Body of pancreas (tissue), 4 donors: ENCODE results near the gene ATG7. TPM values are rescaled to one million over a fixed set of nuclear protein-coding genes. Genes with fewer than 3 reads are reported as not detected.

ENCODE experiments used
- ATAC-seq: fragments of 150-250 bp; one replicate; pipeline ENCODE4 v1.9.1; 2016
- DNase-seq, 4 donors: peaks; one replicate each; pipeline ENCODE4 v3.0.0-alpha.2; 2019
- H3K27ac ChIP-seq, 4 donors: fragments of 200-600 bp; sonication (generic); 1 replicate in 3 of 4; 2 replicates in 1 of 4; pipeline versions ENCODE4 v1.5.1 to v1.6.1; 2016 to 2019; ENCODE audit warnings: mild to moderate bottlenecking in 1 of 4, mixed read lengths in 1 of 4, moderate library complexity in 1 of 4
- H3K27me3 ChIP-seq, 2 donors: fragments of 200-600 bp; sonication (generic); one replicate each; pipeline ENCODE4 v1.6.0; 2016; ENCODE audit warnings: mild to moderate bottlenecking in 1 of 2
- H3K36me3 ChIP-seq, 2 donors: fragments of 200-600 bp; sonication (generic); replicated peaks in 1 of 2; 2 replicates each; pipeline ENCODE4 v1.5.1; 2016; ENCODE audit warnings: low read depth in 2 of 2; ENCODE audit not compliant: insufficient read depth in 1 of 2
- H3K4me1 ChIP-seq: fragments of 200-600 bp; sonication (generic); one replicate; pipeline ENCODE4 v1.6.0; 2016
- H3K4me3 ChIP-seq, 2 donors: fragments of 200-600 bp; sonication (generic); 1 replicate in 1 of 2; 2 replicates in 1 of 2; pipeline ENCODE4 v1.5.1; 2016 to 2019
- H3K9me3 ChIP-seq, 3 donors: fragments of 200-600 bp; sonication (generic); 1 replicate in 2 of 3; 2 replicates in 1 of 3; pipeline ENCODE4 v1.5.1; 2016
- POLR2A ChIP-seq, 3 donors: fragments of 450-650 bp; IDR thresholded peaks; one replicate each; pipeline ENCODE4 v1.6.1; 2016; ENCODE audit warnings: antibody characterized with exemption in 3 of 3, mild to moderate bottlenecking in 2 of 3
- WGBS, 2 donors: methylation state at CpG; one replicate each; pipeline ENCODE4 v1.1.5; 2017; 5-methylcytosine and 5-hydroxymethylcytosine counted together
- intact Hi-C: fragments of 100-400 bp; cut with DNase I; formaldehyde crosslinking; loops from one replicate; pipeline ENCODE4 v1.15.1; 2023
- total RNA-seq, 2 donors: library from RNA; depleted of rRNA; stranded (reverse); fragments of >200 nt; gene quantifications; one replicate each; pipeline ENCODE4 v1.1.0, GENCODE V29; 2016
- TF ChIP-seq, protein P1 (sequence below), 7 experiments: fragments of 450-650 bp in 4 of 7; fragments of 200-600 bp in 3 of 7; sonication (generic) in 3 of 7; IDR thresholded peaks; one replicate each; pipeline ENCODE4 v1.5.1; 2016 to 2019; ENCODE audit warnings: antibody characterized with exemption in 7 of 7

ATG7 gene
- total RNA-seq, 2 donors from 2014 or later, result 40.5 to 43.6 TPM

DNA sequence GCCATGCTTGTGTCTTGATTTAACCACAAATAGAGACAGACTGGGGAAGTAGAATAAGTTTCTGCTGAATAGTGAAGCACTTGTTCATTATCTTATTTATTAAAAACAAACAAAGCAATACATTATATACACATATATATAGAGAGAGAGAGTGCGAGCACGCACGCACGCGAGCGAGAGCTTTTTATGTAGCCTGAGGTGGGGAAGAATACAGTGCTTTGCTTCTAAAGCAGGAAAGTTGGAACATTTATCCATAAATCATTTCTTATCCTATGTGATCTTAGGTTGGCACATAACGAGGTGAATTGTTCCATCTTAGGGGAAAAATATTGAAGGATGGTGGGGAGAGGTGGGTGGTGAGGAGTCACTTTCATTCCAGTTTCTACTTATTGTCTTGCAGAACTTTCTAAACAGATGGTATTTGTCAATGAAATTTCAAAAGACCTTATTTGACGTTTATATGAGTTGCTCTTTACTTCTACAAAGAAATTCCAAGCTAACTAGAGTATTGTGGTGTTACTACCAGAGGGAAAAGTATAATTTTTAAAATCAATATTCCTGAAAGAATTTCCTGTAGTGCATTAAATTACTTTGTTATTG, 110.0 kb downstream of the ATG7 start:
- Histone ChIP-seq H3K27me3 (no peaks in the 10 kb centered on the region), H3K4me1 (peaks cover 48% of the 10 kb centered on the region), H3K36me3 (no peaks in the 10 kb centered on the region), H3K27ac (peak overlapping the region in 3 of 4 donors; percentile 13 to 78 (median 25)), H3K9me3 (no peaks in the 10 kb centered on the region), H3K4me3 (no peak overlapping the region)
- 57 to 61% methylated on average over 8 of the region's 8 CpGs for WGBS, 2 donors
- ATAC-seq (no peak), DNase-seq (no peak)
- intact Hi-C loops, result loop anchor here (5.0 kb wide), 1 partner anchor 270 kb away; no protein-coding TSS in a partner anchor
- TF ChIP-seq, protein P1, sequence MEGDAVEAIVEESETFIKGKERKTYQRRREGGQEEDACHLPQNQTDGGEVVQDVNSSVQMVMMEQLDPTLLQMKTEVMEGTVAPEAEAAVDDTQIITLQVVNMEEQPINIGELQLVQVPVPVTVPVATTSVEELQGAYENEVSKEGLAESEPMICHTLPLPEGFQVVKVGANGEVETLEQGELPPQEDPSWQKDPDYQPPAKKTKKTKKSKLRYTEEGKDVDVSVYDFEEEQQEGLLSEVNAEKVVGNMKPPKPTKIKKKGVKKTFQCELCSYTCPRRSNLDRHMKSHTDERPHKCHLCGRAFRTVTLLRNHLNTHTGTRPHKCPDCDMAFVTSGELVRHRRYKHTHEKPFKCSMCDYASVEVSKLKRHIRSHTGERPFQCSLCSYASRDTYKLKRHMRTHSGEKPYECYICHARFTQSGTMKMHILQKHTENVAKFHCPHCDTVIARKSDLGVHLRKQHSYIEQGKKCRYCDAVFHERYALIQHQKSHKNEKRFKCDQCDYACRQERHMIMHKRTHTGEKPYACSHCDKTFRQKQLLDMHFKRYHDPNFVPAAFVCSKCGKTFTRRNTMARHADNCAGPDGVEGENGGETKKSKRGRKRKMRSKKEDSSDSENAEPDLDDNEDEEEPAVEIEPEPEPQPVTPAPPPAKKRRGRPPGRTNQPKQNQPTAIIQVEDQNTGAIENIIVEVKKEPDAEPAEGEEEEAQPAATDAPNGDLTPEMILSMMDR (IDR thresholded peaks at IDR 0.05), result no peak
- no peak for TF ChIP-seq POLR2A (IDR thresholded peaks at IDR 0.05)

DNA sequence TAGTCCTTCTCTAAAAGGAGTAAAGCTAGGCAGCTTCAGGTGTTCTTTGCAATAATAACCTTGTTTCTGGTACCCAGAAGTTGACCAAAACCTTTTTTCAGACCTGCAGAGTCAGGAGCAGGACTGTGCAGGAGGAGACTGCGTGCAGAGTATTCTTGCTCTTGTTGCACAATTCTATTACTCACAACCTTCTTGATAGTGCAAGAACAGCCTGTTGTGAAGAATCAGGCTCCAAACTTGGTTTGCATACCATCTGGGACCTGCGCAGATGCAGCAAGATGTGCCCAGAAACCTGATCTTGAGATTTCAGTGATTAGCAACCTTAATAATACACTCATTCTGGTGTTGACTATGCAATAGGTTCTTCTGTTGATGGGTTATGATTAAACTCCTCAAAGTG, 111.9 kb downstream of the ATG7 start:
- Histone ChIP-seq H3K9me3 (no peaks in the 10 kb centered on the region), H3K4me1 (peaks cover 48% of the 10 kb centered on the region), H3K4me3 (no peak overlapping the region), H3K36me3 (no peaks in the 10 kb centered on the region), H3K27me3 (no peaks in the 10 kb centered on the region), H3K27ac (no peak overlapping the region)
- 84 to 93% methylated on average over 2 of the region's 2 CpGs for WGBS, 2 donors
- DNase-seq (no peak), ATAC-seq (no peak)
- TF ChIP-seq, protein P1 (IDR thresholded peaks at IDR 0.05), result no peak
- TF ChIP-seq POLR2A (IDR thresholded peaks at IDR 0.05), result no peak
- intact Hi-C loops, result loop anchor here (5.0 kb wide), 1 partner anchor 268 kb away; no protein-coding TSS in a partner anchor

DNA sequence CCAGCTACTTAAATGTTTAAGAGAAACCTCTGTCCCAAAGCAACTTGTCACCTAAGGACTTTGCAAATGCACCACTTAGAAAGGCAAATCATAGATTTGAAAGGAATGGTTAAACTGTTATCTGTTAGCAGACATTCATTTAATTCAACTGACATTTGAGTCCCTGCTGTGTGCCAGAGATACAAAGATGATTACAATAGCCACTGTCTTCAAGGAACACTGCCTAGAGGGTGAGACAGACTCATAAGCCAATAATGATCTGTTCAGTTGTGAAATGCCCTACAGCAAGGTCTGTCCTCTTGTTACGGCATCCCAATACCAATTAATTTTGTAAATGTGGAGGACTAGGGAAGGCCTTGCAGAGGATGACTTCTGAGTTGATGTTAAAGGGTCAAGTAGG, 113.1 kb downstream of the ATG7 start:
- intact Hi-C loops, result no loop called here
- no peak overlapping the region for H3K4me3 ChIP-seq
- no peaks in the 10 kb centered on the region for H3K9me3 ChIP-seq
- H3K4me1 ChIP-seq, result peaks cover 36% of the 10 kb centered on the region
- no peak for DNase-seq
- TF ChIP-seq, protein P1 (IDR thresholded peaks at IDR 0.05), result no peak
- TF ChIP-seq POLR2A (IDR thresholded peaks at IDR 0.05), result no peak
- 85 to 92% methylated on average over 1 of the region's 1 CpG for WGBS, 2 donors
- ATAC-seq, result no peak
- H3K36me3 ChIP-seq, result no peaks in the 10 kb centered on the region
- H3K27ac ChIP-seq, result peak overlapping the region in 1 of 4 donors; percentile 17
- no peaks in the 10 kb centered on the region for H3K27me3 ChIP-seq

DNA sequence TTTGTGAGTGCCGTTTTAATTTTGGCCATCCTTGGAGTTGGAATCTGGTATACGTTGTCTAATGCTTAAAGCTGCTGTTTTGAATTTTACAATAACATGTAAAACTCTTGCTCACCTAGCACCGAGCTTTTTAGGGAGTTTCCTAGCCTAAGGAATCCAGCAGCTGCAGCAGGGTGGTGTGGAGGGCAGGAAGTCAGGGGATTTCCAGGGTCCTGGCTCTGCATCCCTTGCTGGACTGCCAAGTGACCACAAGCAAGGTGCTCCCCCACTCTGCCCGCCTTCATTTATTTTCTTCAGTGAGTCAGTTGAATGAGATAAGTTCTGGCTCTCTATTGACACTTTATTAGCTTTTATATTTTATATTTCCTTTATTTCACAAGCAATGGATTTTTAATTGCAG, 113.7 kb downstream of the ATG7 start:
- H3K27me3 ChIP-seq, result no peaks in the 10 kb centered on the region
- whole genome bisulfite sequencing, 2 donors, result 72 to 74% methylated on average over 4 of the region's 4 CpGs
- intact Hi-C loops, result no loop called here
- DNase-seq (peak in 2 of 4 donors; percentile 11 to 26), ATAC-seq (peak; percentile 57)
- H3K9me3 ChIP-seq, result no peaks in the 10 kb centered on the region
- H3K36me3 ChIP-seq, result no peaks in the 10 kb centered on the region
- peak overlapping the region in 1 of 4 donors; percentile 17 for H3K27ac ChIP-seq
- peaks cover 34% of the 10 kb centered on the region for H3K4me1 ChIP-seq
- TF ChIP-seq, protein P1 (IDR thresholded peaks at IDR 0.05), result no peak
- no peak for TF ChIP-seq POLR2A (IDR thresholded peaks at IDR 0.05)
- H3K4me3 ChIP-seq, result no peak overlapping the region
